Dendritic cell treated with granulocyte-macrophage colony-stimulating factor and Interleukin-4, amounts not matched to agents 40 ng/mL and 50 ng/mL, for 4 days (primary cell): ENCODE results near the gene MESD.
A peak's percentile ranks its signal among the peaks of the same experiment; 100 is the strongest.

Source experiments
- H3K27ac Mint-ChIP-seq: one replicate; pipeline ENCODE4 v1.8.0; 2022; ENCODE audit warnings: mild to moderate bottlenecking, mixed read lengths
- H3K27me3 Mint-ChIP-seq: one replicate; pipeline ENCODE4 v1.8.0; 2022; ENCODE audit warnings: mild to moderate bottlenecking, mixed read lengths
- H3K36me3 Mint-ChIP-seq: one replicate; pipeline ENCODE4 v1.8.0; 2022; ENCODE audit warnings: low read depth, mixed read lengths
- H3K4me1 Mint-ChIP-seq: one replicate; pipeline ENCODE4 v1.8.0; 2022; ENCODE audit warnings: low read depth, mixed read lengths
- H3K4me3 Mint-ChIP-seq: one replicate; pipeline ENCODE4 v1.8.0; 2022; ENCODE audit warnings: mild to moderate bottlenecking, moderate library complexity, mixed read lengths
- H3K9me3 Mint-ChIP-seq: one replicate; pipeline ENCODE4 v1.8.0; 2022; ENCODE audit warnings: mixed read lengths
- intact Hi-C: fragments of 100-400 bp; cut with micrococcal nuclease; formaldehyde crosslinking; loops from one replicate; pipeline ENCODE4 v1.15.0; 2022

The MESD gene

DNA sequence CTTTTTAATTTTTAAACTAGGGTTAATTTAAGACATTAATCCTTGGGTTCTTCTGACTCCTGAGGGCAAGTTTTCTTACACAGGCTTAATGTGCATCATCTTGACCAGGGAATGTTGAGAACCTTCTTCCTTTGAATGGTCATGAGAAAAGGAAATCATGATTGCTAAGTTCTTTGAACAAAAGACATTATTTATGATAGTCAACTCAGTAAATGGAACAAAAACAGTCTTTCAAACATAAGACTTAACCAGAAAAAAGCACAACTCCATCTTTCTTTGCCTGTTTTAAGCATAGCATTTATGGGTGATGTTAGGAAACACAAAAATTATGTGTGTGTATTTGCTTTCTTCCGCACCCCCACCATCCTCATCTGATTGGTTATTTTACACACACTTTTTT, 16.5 kb upstream of the MESD start:
- H3K9me3 Mint-ChIP-seq = no peaks in the 10 kb centered on the region
- peaks cover 26% of the 10 kb centered on the region for H3K4me1 Mint-ChIP-seq
- no peaks in the 10 kb centered on the region for H3K27me3 Mint-ChIP-seq
- H3K27ac Mint-ChIP-seq = no peak overlapping the region
- no peak overlapping the region for H3K4me3 Mint-ChIP-seq
- peaks cover 41% of the 10 kb centered on the region for H3K36me3 Mint-ChIP-seq
- intact Hi-C loops = no loop called here

- Mint-ChIP-seq H3K4me1 (peaks cover 37% of the 10 kb centered on the region), H3K9me3 (no peaks in the 10 kb centered on the region), H3K36me3 (peaks cover 48% of the 10 kb centered on the region), H3K27me3 (no peaks in the 10 kb centered on the region), H3K4me3 (peak overlapping the region; percentile 44), H3K27ac (no peak overlapping the region)
- intact Hi-C loops = loop anchor here (5.0 kb wide), 1 partner anchor 264 kb away; no protein-coding TSS in a partner anchor
Observed at GRCh38 chr15:81003097-81003350, 13.4 kb upstream of the MESD start.

GRCh38 chr15:81002331-81003096, 12.9 kb upstream of the MESD start:
- H3K27ac Mint-ChIP-seq = peak overlapping the region; percentile 95
- intact Hi-C loops = loop anchor here (5.0 kb wide), 1 partner anchor 265 kb away; no protein-coding TSS in a partner anchor
- H3K27me3 Mint-ChIP-seq = no peaks in the 10 kb centered on the region
- peaks cover 38% of the 10 kb centered on the region for H3K4me1 Mint-ChIP-seq
- no peaks in the 10 kb centered on the region for H3K9me3 Mint-ChIP-seq
- peak overlapping the region; percentile 83 for H3K4me3 Mint-ChIP-seq
- peaks cover 48% of the 10 kb centered on the region for H3K36me3 Mint-ChIP-seq

DNA sequence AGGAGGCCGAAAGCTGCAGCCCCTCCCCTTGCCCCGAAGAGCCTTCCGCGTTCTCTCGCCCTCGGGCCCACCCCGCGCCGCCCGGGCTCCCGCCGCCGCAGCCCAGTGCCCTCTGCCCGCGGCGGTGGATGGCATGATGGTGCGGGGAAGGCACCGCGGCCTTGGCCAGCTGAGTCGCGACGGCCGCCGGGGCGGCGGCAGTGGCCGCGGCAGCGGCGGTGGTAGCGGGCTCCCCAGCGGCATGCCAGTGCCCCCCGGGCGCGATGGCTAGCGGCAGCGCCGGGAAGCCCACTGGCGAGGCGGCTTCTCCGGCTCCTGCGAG, 12.4 kb upstream of the MESD start:
- Mint-ChIP-seq H3K4me1 (peaks cover 42% of the 10 kb centered on the region), H3K36me3 (peaks cover 48% of the 10 kb centered on the region), H3K27me3 (no peaks in the 10 kb centered on the region), H3K9me3 (no peaks in the 10 kb centered on the region), H3K4me3 (peak overlapping the region; percentile 83), H3K27ac (peak overlapping the region; percentile 95)
- intact Hi-C loops = loop anchor here (5.0 kb wide), 1 partner anchor 265 kb away; no protein-coding TSS in a partner anchor

GRCh38 chr15:81001152-81002008, 11.8 kb upstream of the MESD start:
- intact Hi-C loops = loop anchor here (2.0 to 5.0 kb wide), 2 partner anchors 29 to 266 kb away; no protein-coding TSS in a partner anchor
- no peaks in the 10 kb centered on the region for H3K27me3 Mint-ChIP-seq
- peak overlapping the region; percentile 83 for H3K4me3 Mint-ChIP-seq
- no peaks in the 10 kb centered on the region for H3K9me3 Mint-ChIP-seq
- H3K36me3 Mint-ChIP-seq = peaks cover 48% of the 10 kb centered on the region
- H3K27ac Mint-ChIP-seq = peak overlapping the region; percentile 95
- peaks cover 42% of the 10 kb centered on the region for H3K4me1 Mint-ChIP-seq

DNA sequence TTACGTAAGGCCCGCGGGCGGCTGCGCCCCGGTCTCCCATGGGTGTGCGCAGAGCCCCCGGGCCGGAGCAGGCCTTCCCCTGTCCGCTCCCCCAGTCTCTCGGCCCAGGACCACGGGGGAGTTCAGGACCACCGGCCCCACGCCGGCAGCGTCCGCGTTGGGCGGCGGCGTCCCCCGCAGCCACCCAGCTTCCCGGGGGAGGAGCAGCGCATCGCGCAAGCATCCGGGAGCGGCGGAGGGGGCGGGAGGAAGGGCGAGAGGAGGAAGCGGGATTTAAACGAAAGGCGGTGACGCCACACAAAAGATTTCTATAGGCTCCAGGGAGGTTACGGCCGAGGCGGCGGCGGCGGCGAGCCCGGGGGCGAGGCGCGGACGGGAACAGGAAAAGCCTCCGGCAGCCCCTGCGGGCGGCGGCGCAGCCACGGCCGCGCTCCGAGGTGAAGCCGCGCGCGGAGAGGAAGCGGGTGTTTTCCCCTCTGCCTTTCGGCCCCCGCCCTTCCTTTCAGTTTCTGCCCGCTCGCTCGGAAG, 11.1 kb upstream of the MESD start, which contains the start of gene TLNRD1:
TLNRD1 (plus strand) TSS at position 300 of the 528 bp plus-strand sequence. CDS start 1,349 bp downstream, outside the sequence.
- H3K9me3 Mint-ChIP-seq = no peaks in the 10 kb centered on the region
- H3K27me3 Mint-ChIP-seq = no peaks in the 10 kb centered on the region
- peaks cover 40% of the 10 kb centered on the region for H3K4me1 Mint-ChIP-seq
- H3K27ac Mint-ChIP-seq = peak within 1 kb of the TSS; percentile 95
- peak within 1 kb of the TSS; percentile 83 for H3K4me3 Mint-ChIP-seq
- intact Hi-C loops = loop anchor here (1.0 to 5.0 kb wide), 5 partner anchors 10 to 267 kb away; no protein-coding TSS in a partner anchor
- H3K36me3 Mint-ChIP-seq = peaks cover 44% of the 10 kb centered on the region

GRCh38 chr15:81000144-81000623, 10.6 kb upstream of the MESD start:
- Mint-ChIP-seq H3K4me1 (peaks cover 37% of the 10 kb centered on the region), H3K9me3 (no peaks in the 10 kb centered on the region), H3K27me3 (no peaks in the 10 kb centered on the region), H3K27ac (peak overlapping the region; percentile 95), H3K36me3 (peaks cover 44% of the 10 kb centered on the region), H3K4me3 (peak overlapping the region; percentile 83)
- intact Hi-C loops = loop anchor here (1.0 to 5.0 kb wide), 5 partner anchors 10 to 267 kb away; no protein-coding TSS in a partner anchor

- peaks cover under 1% of the 10 kb centered on the region for H3K27me3 Mint-ChIP-seq
- peaks cover 41% of the 10 kb centered on the region for H3K36me3 Mint-ChIP-seq
- H3K9me3 Mint-ChIP-seq = no peaks in the 10 kb centered on the region
- intact Hi-C loops = loop anchor here (1.0 to 5.0 kb wide), 5 partner anchors 9 to 268 kb away; no protein-coding TSS in a partner anchor
- H3K4me1 Mint-ChIP-seq = peaks cover 33% of the 10 kb centered on the region
- peak overlapping the region; percentile 83 for H3K4me3 Mint-ChIP-seq
- peak overlapping the region; percentile 95 for H3K27ac Mint-ChIP-seq
Observed at GRCh38 chr15:80999623-81000036, 10.0 kb upstream of the MESD start.

DNA sequence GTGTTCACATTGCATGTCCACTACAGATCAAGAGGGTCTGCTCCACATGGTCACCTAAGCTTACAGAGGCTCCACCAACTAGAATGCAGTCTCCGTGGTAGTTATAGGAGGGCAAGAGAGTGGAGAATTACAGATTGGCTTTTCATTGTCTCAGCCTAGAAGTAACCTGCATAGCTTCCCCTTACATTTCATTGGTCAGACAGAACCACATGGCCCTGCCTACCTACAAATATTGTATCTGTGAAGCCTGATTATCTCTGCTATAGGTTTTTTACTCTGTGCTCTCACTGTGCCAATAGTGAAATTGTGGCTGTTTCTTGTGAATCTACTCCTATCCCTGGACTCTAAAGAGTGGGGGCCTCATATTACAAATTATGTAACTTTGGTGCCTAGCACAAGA, 8.6 kb upstream of the MESD start:
- intact Hi-C loops = no loop called here
- Mint-ChIP-seq H3K4me1 (peaks cover 20% of the 10 kb centered on the region), H3K9me3 (no peaks in the 10 kb centered on the region), H3K4me3 (no peak overlapping the region), H3K27me3 (peaks cover 3% of the 10 kb centered on the region), H3K36me3 (peaks cover 28% of the 10 kb centered on the region), H3K27ac (no peak overlapping the region)

GRCh38 chr15:80997692-80998091, 8.1 kb upstream of the MESD start:
- H3K4me1 Mint-ChIP-seq = peaks cover 16% of the 10 kb centered on the region
- peaks cover 3% of the 10 kb centered on the region for H3K27me3 Mint-ChIP-seq
- H3K36me3 Mint-ChIP-seq = peaks cover 22% of the 10 kb centered on the region
- no peak overlapping the region for H3K4me3 Mint-ChIP-seq
- H3K9me3 Mint-ChIP-seq = no peaks in the 10 kb centered on the region
- intact Hi-C loops = no loop called here
- peak overlapping the region; percentile 16 for H3K27ac Mint-ChIP-seq

DNA sequence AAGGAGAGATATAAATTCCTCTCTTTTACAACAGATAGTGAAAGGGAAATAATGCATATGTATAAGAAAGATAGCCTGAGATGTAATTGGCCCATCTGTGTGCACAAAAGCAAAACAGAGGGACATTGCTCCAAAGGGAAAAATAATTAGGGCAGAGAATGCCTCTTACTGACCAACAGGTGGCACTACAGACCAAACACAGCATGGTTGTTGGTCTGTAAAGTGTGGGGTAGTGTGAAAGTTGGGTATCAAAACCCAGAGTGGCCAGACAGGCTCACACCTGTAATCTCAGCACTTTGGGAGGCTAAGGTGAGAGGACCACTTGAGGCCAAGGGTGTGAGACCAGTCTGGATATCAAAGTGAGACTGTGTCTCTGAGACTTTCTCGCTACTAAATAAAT, 6.6 kb upstream of the MESD start:
- Mint-ChIP-seq H3K9me3 (no peaks in the 10 kb centered on the region), H3K4me3 (no peak overlapping the region), H3K27me3 (peaks cover 3% of the 10 kb centered on the region), H3K27ac (no peak overlapping the region), H3K36me3 (peaks cover 8% of the 10 kb centered on the region), H3K4me1 (peaks cover 29% of the 10 kb centered on the region)
- intact Hi-C loops = no loop called here

DNA sequence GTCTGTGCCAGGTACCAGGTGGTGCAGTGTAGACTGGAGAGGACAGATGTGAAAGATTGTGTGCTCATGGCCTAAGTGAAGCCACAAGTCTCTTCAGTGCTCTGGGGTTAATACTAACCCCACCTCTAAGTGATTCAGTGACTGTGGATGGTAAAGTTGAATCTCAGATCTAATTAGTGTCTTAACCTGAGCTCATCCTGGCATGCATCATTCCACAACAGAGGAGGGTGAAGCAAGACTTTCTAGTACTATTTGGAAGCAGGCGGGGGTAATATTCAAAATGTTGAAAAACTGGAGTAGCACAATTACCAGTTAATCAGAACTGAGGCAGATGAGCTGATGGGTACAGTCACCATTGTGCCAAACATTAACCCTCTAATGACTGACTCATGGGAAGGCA, 2.8 kb upstream of the MESD start:
- H3K36me3 Mint-ChIP-seq = peaks cover 22% of the 10 kb centered on the region
- H3K9me3 Mint-ChIP-seq = no peaks in the 10 kb centered on the region
- H3K4me3 Mint-ChIP-seq = no peak overlapping the region
- peaks cover 3% of the 10 kb centered on the region for H3K27me3 Mint-ChIP-seq
- H3K27ac Mint-ChIP-seq = no peak overlapping the region
- peaks cover 37% of the 10 kb centered on the region for H3K4me1 Mint-ChIP-seq
- intact Hi-C loops = no loop called here

DNA sequence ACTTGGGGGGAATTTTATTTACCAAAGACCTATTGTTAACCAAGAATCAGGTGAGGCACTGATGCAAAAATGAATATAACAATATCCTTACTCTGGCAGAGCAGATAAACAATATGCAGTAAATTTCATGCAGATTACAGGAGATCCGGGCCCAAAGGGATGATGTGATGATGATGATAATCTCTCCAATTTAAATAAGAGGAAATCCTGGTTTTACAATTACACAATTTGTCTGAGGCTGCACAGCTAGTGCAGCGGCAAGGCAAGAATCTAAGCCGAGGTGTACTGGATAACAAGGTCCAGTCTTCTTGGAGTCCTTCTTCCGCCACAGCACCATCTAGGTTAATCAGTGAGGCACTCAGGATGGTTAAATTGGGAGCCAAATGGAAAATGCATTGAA, 2.4 kb upstream of the MESD start:
- H3K27me3 Mint-ChIP-seq = peaks cover 3% of the 10 kb centered on the region
- H3K4me1 Mint-ChIP-seq = peaks cover 37% of the 10 kb centered on the region
- peak overlapping the region; percentile 52 for H3K27ac Mint-ChIP-seq
- intact Hi-C loops = no loop called here
- peaks cover 23% of the 10 kb centered on the region for H3K36me3 Mint-ChIP-seq
- no peak overlapping the region for H3K4me3 Mint-ChIP-seq
- H3K9me3 Mint-ChIP-seq = no peaks in the 10 kb centered on the region

- peaks cover 27% of the 10 kb centered on the region for H3K36me3 Mint-ChIP-seq
- H3K9me3 Mint-ChIP-seq = no peaks in the 10 kb centered on the region
- H3K4me1 Mint-ChIP-seq = peaks cover 43% of the 10 kb centered on the region
- peaks cover 3% of the 10 kb centered on the region for H3K27me3 Mint-ChIP-seq
- H3K4me3 Mint-ChIP-seq = no peak overlapping the region
- intact Hi-C loops = no loop called here
- H3K27ac Mint-ChIP-seq = peak overlapping the region; percentile 52
Observed at GRCh38 chr15:80991421-80991820, 1.8 kb upstream of the MESD start.
